ENCODE data around the gene PRSS12.
A peak's percentile ranks its signal among the peaks of the same experiment; 100 is the strongest.
"Not testable (repeated sequence)": the region's sequence is repeated elsewhere in the genome, so short reads cannot be mapped to it uniquely, and the experiment has no call there.

Gene PRSS12

DNA sequence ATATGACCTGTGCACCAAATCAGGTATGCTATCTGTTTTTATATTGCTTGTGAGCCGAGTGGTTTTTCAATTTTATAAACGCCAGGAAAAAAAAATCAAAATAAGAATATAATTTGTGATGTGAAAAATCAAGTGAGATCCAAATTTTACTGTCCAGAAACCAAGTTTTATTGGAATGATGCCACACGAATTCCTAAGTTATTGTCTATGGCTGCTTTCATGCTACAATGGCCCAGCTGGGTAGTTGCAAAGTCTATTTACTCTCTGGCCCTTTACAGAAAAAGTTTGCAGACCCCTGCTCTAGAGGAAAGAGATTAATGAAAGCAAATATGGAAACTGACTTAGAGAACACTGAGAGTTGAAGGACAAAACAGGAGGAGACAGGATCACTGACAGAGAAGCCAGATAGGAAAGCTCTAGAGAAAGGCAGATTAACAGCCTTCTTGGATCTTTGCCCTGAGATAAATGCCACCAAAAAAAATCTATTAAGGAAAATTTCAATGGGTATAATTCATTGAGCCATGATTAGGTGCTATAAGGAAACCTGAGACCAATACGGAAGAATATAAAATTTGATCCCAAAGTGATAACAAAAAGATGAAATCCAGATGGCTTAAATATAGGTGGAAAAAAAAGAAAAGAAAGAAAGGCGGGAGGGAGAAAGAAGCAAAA, 29.8 kb downstream of the PRSS12 start:
- no peak for DNase-seq

DNA sequence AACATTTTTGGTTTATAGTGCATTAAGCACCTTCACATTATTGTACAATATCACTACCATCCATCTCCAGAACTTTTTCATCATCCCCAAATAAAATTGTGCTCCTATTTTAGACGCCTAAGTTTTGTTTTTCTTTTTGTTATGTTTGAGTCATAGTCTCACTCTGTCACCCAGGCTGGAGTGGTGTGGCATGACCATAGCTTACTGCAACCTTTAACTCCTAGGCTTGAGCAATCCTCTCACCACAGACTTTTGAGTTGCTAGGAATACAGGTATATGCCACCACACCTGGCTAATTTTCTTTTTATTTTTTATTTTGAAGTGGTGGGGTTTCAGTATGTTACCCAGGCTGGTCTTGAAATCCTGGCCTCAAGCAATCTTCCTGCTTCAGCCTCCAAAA, 33.9 kb downstream of the PRSS12 start:
- no peak for DNase-seq

DNA sequence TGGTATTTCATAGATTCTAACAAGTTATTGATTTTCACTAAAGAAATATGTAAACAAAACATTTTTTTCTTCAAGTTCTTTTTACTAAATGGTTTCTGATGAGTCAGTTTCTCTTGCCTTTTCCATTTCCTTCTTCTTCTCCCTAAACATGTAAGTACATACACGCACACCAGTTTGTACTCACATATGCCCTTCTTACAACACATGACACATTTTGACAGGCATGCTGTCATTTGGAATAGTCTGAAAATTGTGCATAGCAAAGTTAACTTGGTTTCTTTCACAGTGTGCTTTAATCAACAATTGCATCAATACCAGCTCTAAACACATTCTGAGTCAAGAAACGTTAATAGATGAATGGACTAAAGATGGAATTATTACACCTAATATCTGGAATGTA, 35.1 kb downstream of the PRSS12 start:
- no peak for DNase-seq

DNA sequence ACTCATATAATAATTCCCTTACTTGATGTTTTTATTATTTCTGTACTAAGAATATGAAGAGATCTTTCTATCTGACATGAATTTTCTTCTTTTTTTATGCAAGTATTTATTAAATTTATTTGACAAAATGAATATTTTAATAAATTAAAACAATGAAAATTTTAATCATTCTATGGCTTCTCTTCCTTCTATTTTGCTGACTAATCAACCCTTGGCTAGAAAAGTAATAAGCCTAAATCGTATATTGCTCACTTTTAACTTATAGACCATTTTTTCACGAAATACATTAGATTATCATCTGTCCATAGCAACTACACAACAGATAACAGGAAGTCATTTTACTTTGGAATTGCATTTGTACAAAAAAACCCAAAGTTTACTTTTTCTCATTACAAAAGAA, 38.6 kb downstream of the PRSS12 start:
- no peak for DNase-seq

DNA sequence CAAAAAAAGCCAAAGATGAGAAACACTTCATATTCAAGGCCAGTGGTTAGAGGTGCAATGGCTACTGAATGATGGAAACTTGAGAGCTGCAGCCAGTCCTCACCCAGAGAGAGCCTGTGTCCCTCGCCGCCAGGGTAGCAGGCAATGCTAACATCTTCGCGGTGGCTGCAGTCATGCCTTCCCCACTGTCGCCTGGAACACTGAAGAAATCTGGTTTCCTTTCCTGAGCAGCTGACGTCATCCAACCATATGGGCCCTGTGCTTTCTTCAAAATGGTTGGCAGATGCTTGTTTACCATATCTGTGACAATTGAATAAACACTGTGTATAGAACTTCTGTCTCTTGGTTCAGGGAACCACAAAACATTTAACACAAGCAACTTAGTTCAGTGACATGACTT, 39.7 kb downstream of the PRSS12 start:
- peak in 1 of 56 donors; percentile 1 for DNase-seq

DNA sequence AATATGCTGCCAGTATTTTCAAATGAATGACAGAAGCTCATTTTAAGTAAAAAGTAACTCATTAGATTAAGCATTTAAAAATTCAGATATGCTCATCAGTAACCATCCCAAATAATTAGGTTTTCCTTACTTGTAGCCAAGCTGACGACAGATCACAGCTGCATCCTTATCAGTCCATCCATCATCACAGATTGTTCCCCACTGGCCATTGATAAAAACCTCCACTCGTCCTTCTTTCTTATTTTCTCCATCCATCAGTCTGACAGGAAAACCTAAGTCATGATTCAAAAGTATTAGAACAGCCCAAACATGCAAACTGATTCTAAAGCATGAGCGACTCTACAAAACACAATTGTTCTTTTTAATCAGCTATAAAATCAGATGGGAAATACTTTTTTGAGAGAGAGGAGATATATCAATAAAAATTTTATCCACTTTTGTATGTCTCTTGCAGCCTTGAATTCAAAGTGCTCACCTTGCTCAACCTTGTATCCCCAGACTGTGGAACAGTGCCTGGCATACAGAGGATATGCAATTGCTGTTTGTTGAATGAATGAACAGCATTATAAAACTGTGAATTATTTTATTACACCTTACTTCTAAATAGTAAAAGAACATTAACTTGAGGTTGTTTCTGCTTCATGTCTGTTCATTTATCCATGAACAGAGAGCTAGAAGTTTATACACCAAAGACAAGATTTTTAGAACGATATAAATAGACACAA, 44.3 kb downstream of the PRSS12 start:
- no peak for DNase-seq

DNA sequence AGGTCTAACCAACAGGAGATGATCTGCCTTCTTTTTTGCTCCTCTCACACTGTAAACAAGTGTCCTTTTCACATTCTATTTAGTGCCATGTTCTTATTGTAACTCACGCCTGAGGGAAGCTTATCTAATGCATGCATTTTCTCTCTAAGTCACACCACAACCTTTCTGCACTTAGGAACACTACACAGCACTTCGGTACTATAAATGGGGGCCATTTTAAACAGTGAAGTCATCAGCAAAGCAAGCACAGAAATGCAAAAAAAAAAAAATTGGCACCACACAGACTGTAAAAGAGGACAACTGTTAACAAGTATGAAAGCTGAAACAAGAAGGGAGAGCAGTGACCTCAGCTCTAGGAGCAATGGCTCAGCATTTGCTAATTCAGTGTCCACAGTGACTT, 45.2 kb downstream of the PRSS12 start:
- no peak for DNase-seq

DNA sequence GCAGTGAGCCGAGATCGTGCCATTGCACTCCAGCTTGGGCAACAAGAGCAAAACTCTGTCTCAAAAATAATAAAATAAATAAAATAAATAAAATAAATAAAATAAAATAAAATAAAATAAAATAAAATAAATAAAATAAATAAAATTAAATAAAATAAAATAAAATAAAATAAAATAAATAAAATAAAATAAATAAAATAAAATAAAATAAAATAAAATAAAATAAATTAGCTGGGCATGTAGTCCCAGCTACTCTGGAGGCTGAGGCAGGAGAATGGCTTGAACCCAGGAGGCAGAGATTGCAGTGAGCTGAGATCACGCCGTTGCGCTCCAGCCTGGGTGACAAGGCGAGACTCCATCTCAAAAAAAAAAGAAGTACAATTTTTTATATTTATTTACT, 53.2 kb downstream of the PRSS12 start:
- not testable (repeated sequence) for DNase-seq

DNA sequence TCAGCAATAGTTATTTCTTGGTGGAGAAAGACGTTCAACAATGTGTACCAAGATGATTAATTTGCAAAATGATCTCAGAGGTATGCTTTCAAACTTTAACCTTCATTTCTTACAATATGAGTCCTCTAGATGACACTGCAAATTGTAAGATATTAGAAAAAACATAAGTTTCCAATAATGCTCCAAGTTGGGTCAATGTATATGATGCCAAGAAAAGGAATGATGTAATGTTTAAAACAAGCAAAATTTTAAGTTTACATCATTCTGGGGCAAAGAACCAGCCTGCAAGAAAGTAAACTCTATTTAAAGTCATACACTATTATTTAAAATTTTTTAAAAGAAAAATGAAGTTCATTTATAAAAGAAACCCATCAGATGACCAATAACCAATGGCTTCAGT, 56.1 kb downstream of the PRSS12 start:
- no peak for DNase-seq

DNA sequence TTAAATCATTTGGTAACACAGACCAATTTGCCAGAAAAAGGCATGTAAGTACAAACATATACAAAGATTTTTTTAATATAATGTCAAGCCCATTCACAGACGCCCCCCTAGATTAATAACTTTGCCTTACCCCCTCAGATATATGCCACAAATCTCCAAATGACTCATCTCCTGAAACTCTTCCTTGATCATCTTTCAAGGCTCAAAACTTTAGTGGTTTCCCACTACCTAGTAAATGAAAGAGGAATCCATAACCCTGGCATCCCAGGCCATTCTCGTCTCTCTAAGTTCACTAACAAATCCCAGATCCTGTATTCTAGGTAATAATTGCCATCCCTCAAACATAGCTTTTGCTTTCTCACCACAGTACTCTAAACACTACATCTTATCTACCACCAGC, 61.9 kb downstream of the PRSS12 start:
- no peak for DNase-seq

DNA sequence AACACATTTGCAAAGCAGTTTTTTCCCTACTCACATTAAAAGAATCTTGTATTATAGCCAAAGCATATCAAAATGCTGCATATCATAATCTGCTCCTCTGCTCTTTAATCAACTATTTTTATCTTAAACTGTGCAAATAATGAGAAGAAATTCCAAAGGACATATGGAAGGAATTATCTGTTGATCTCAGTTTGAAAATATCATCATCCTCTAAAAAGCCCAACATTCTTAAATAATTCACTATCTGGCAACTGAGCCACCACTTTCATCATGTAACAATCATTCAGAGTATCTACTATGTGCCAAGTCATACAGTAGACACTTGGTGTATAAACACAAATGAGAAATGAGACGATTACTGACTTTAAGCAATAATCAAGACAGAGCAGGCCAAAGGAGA, 63.0 kb downstream of the PRSS12 start:
- DNase-seq = no peak

DNA sequence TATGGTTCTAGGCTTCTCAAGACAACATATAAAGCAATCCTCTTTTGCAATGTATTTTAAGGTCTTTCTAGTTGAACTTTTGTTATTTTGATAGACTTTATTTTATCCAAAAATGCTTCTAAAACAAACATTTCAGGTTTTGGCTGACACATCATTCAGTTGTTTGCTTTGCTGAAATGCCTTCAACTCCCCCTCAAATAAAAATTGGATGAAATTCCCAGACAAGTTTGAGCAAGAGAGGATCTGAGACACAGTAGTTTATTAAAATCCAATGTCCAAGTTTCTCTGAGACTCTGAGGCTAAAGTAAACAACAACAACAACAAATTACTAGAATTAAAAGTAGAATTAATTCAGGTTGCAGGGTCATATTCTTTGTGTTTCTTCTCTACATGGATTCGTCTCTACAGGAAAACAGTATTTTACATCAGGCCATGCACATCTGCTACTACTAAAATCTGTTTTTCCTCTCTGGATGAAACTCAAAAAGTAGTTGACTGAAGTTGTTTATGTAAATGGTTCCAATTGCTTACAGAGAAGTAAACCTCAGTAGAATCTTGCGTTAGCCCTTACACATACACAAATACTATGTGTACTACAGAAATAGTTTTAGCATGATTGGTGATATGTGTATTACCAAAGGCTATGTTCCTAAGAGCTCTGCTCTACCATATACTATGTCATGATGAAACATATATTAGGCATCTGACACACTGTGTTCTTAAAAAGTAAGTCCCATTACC, 64.9 kb downstream of the PRSS12 start:
- DNase-seq = no peak

DNA sequence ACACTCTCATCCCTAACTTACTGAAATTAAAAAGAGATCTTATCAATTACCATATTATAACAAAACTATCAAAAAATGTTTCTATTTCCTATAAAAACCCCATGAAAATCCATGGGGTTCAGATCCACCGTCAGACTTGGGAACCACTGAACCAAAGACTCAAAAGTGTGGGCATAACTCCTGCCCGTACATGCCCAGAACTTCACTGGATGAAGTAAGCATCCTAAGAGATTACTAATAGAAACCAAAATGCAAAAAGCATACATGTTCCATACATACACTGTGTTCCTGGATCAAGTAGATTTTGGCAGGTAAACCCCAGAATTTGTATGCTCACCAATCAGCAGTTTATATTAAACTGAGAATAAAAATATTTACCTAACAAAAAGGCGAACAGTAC, 66.1 kb downstream of the PRSS12 start:
- no peak for DNase-seq

DNA sequence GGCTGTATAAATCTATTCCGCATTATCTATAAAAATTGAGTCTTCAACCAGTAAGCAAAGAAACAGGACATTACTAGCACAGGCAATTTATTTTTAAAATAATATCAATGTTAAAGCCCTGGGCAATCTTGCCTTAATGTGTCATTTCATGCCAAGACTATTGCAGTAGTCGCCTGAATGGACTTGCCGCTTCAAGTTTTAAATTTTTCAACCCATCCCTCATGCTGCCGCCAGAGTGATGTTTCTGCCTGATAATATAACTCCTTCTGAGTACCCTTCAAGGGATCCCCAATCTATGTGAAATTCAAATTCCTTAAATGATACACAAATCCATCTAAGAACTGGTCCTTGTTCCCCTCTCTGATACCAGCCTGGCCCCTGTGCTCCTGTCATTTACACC, 66.9 kb downstream of the PRSS12 start:
- DNase-seq = no peak

DNA sequence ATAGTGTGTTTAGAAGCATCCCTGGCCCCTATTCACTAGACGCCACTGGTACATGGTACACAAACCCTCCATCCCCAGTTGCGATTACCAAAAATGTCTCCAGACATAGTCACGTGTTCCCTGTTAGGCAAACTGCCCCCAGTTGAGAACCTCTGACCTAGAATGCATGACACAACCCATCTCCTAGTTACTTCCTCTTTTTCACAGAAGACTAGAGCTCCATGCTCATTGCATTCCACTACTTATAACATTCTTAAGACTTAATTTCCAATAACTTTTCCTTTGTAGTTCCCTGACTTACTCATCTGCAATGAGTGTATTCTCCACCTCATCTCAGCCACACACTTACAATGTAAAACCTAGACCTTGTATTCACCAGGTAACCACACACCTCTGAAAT, 68.6 kb downstream of the PRSS12 start:
- no peak for DNase-seq

DNA sequence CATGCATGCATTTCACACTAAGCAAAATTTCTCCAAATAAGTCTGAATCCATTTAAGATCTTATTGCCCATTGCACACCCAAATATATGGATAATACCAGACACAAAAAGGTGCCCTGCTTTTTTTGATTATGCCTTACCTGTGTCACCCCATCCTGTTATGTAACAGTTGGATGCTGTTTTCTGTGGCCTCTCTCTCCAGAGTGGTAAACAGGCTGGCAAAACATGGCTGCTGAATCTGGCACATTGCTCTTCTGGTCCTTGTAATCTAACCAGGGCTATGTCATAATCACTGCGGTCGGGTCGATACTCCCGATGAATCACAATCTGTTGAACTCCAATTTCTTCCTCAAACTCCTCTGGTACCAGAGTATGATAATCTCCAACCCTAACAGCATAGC, 70.1 kb downstream of the PRSS12 start:
- DNase-seq = no peak

DNA sequence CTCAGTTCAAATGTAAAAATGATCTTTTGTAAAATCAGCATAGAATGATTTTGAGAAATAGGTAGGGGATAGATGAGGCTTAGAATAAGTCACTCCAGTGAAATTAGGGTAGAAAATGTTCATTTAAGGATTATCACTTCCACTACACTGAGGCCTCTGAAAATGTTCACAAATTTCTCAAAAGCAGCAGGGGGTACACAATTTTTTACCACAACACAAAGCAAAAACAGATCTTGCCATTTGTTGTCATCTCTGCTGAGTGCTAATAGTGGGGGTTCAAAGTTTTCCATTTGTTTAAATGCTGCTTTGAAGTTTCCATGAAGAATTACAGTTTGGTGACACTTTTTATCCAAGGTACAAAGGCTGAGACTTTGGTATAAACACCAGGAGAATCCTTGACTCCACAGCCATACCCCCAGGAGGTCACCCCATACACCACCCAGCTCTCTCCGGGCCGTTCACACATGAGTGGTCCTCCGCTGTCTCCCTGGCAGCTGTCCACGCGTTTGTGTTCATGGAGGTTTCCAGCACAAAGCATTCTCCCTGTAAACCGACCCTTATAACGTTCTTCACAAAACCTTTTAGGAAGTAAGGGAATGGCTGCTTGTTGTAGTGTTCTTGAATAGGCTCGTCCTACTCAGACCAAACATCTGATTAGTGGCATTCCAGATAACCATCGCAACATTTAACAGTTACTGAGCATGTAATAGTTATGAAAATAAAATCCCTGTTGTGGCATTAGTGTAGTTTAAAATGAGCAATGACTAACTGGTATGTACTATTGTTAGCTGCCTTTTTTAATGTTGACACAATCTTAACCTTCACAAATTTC, 71.0 kb downstream of the PRSS12 start:
- DNase-seq = peak in 2 of 56 donors; percentile 1 to 4

DNA sequence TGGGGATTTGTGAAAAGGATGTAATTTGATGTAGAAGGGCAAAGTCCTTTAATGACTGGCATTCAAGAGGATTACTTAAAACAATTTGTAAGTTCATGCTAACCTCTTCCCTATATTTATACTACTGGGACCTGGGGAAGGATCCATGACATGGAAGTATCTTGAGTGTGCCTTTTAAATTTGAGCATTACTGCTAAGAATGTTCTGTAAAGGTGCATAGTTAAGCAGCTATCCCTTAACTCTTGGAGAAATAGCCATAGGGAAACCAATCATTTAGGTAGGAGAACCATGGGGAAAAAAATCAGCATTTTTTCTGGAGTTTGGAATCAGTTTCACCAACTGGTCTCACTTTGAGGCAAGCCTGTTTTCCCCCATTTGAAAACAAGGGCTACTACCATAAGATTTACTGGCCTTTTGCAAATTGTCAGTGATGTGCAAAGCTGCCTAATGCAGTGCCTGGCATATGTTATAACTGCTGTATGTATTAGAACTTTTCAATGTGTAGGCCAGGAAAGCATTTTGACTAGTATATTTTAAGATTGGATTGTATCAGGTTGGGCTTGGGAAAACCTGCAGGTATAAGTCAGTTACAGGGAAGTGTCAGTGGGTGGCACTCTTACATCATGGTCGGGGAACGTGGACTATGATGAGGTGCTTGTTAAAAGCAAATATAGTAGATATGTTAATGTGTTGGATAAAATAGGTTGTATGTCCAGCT, 72.1 kb downstream of the PRSS12 start:
- DNase-seq = peak in 14 of 56 donors; percentile 0 to 50 (median 11)

DNA sequence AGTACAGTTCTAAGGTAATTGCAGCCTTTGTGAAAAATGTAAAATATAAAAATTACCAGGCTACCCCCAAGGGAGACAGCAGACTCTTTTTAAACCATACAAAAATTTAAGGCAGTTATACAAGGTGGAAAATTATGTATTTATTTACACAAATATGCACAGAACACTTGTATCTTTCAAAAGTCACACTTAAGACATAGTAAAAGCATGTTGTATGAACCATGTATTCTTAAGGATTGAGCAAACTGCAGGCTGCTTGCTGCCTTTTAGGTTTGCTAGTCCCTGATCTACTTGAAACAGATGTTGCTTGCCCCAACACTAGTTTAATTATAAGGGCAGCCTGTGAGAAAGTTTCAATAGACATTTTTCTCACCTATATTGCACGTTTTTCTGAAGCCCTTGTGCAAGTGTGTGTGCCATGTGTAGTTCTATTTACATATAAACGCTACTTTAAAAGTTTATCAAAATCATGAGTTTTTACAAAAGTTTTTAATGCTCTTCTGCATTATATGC, 72.8 kb downstream of the PRSS12 start:
- DNase-seq = no peak

DNA sequence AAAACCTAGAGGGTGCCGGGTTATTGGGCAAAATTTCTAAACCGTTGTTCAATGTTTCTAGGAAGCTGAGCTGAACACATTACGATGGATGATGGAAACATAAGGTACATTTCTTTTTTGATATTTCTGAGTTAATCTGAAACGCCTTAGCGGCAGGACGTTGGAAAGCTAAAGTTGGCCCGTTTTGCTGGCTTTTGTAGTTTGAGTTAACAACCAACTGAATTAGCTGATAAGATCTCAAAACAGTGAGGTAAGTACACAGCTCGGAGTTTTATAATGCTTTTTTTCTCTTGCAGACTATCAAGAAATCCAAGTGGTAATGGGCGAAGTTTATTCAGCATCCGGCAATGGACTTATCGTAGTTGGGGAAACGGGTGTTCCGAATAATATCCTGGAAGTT, 73.5 kb downstream of the PRSS12 start:
- DNase-seq = no peak

Data from amygdala (tissue), 56 donors.